Endodermal cell (in vitro differentiated cells): Measurements from ENCODE around the gene EGFL8. TPM values are rescaled to one million over a fixed set of nuclear protein-coding genes. Genes with fewer than 3 reads are reported as not detected.
"Not testable (repeated sequence)": the region's sequence is repeated elsewhere in the genome, so short reads cannot be mapped to it uniquely, and the experiment has no call there.

Experiments used
- DNase-seq: peaks from one replicate; pipeline ENCODE4 v3.0.0-alpha.2; 2017
- H3K27ac ChIP-seq: 2 replicates; pipeline ENCODE4 v1.5.1; 2013; ENCODE audit warnings: mild to moderate bottlenecking, low read depth, low read length, moderate library complexity
- H3K27me3 ChIP-seq: 2 replicates; pipeline ENCODE4 v1.6.1; 2013; ENCODE audit warnings: mild to moderate bottlenecking, low read length, moderate library complexity; ENCODE audit not compliant: insufficient read depth, control insufficient read depth, poor library complexity, severe bottlenecking
- H3K36me3 ChIP-seq: 2 replicates; pipeline ENCODE4 v1.7.0; 2013; ENCODE audit warnings: mild to moderate bottlenecking, low read length, moderate library complexity; ENCODE audit not compliant: control insufficient read depth, insufficient read depth
- H3K4me1 ChIP-seq: one replicate; pipeline ENCODE4 v1.7.0; 2013; ENCODE audit warnings: low read length; ENCODE audit not compliant: control insufficient read depth, insufficient read depth
- H3K4me3 ChIP-seq: 2 replicates; pipeline ENCODE4 v1.5.1; 2013; ENCODE audit warnings: mild to moderate bottlenecking, low read length, moderate library complexity
- H3K9ac ChIP-seq: 2 replicates; pipeline ENCODE4 v1.6.1; 2013; ENCODE audit warnings: mild to moderate bottlenecking, low read length, moderate library complexity; ENCODE audit not compliant: poor library complexity, severe bottlenecking; ENCODE audit errors: extremely low read depth
- H3K9me3 ChIP-seq: 2 replicates; pipeline ENCODE4 v1.6.1; 2013; ENCODE audit warnings: mild to moderate bottlenecking, low read length, moderate library complexity; ENCODE audit not compliant: control insufficient read depth
- H3K27ac Mint-ChIP-seq: 2 replicates; pipeline ENCODE4 v1.8.0; 2020; ENCODE audit warnings: mixed read lengths
- H3K27me3 Mint-ChIP-seq: 2 replicates; pipeline ENCODE4 v1.8.0; 2021; ENCODE audit warnings: mild to moderate bottlenecking, mixed read lengths; ENCODE audit not compliant: insufficient read depth
- H3K36me3 Mint-ChIP-seq: 2 replicates; pipeline ENCODE4 v1.8.0; 2020; ENCODE audit warnings: low read depth, mixed read lengths
- H3K4me1 Mint-ChIP-seq: 2 replicates; pipeline ENCODE4 v1.8.0; 2020; ENCODE audit warnings: mixed read lengths
- H3K4me3 Mint-ChIP-seq: 2 replicates; pipeline ENCODE4 v1.8.0; 2020; ENCODE audit warnings: mild to moderate bottlenecking, moderate library complexity, mixed read lengths
- H3K9me3 Mint-ChIP-seq: 2 replicates; pipeline ENCODE4 v1.8.0; 2020; ENCODE audit warnings: mild to moderate bottlenecking, mixed read lengths
- CTCF ChIP-seq: fragments of 200-600 bp; sonication (generic); conservative IDR thresholded peaks from 2 replicates; pipeline ENCODE4 v1.5.0; 2021; ENCODE audit warnings: antibody characterized with exemption, mild to moderate bottlenecking
- WGBS, 2 experiments: methylation state at CpG; one replicate each; pipeline versions ENCODE4 v1.1.5 to v1.1.7; 2013; ENCODE audit warnings: missing lambda C conversion rate in 2 of 2, mixed read lengths in 1 of 2; ENCODE audit not compliant: insufficient coverage in 1 of 2, insufficient read length in 1 of 2; 5-methylcytosine and 5-hydroxymethylcytosine counted together
- total RNA-seq, 2 donors: library from RNA; stranded (reverse); fragmentation: NEBNext Ultra II Directional in 1 of 2; extraction: Animal tissue kit (Norgen Biotek cat#: 25700) in 1 of 2; gene quantifications; 2 replicates in 1 of 2; 3 replicates in 1 of 2; pipeline ENCODE4 v1.2.1, GENCODE V29; 2021

Gene EGFL8
- total RNA-seq, 2 donors from 2014 or later: 27.9 to 39.6 TPM

- TF ChIP-seq CTCF: no peak
- Mint-ChIP-seq H3K4me3 (no peak overlapping the region), H3K36me3 (peaks cover 39% of the 10 kb centered on the region), H3K27me3 (no peaks in the 10 kb centered on the region), H3K27ac (peak overlapping the region; percentile 15), H3K9me3 (no peaks in the 10 kb centered on the region), H3K4me1 (peaks cover 43% of the 10 kb centered on the region)
- WGBS, 2 experiments: 92 to 96% methylated on average over 9 to 12 of the region's 12 CpGs
- Histone ChIP-seq H3K4me1 (peaks cover 4% of the 10 kb centered on the region), H3K9ac (no peak overlapping the region), H3K27ac (no peak overlapping the region), H3K4me3 (no peak overlapping the region), H3K36me3 (peaks cover 21% of the 10 kb centered on the region), H3K9me3 (no peaks in the 10 kb centered on the region), H3K27me3 (no peaks in the 10 kb centered on the region)
- no peak for DNase-seq
Measured at GRCh38 chr6:32187009-32187709, 22.8 kb downstream of the EGFL8 start.

- Mint-ChIP-seq H3K36me3 (peaks cover 37% of the 10 kb centered on the region), H3K4me1 (peaks cover 40% of the 10 kb centered on the region), H3K4me3 (peak overlapping the region; percentile 86), H3K27ac (peak overlapping the region; percentile 15)
- not testable (repeated sequence) for H3K9me3 Mint-ChIP-seq, DNase-seq, H3K27ac ChIP-seq, H3K27me3 Mint-ChIP-seq, H3K4me1 ChIP-seq, H3K27me3 ChIP-seq, H3K9ac ChIP-seq, H3K9me3 ChIP-seq
- Histone ChIP-seq H3K36me3 (peaks cover 21% of the 10 kb centered on the region), H3K4me3 (peak overlapping the region; percentile 88)
- 94% methylated on average over 14 of the region's 18 CpGs; no CpG with 5 or more reads in 1 of the 2 experiments for WGBS, 2 experiments
Measured at GRCh38 chr6:32187725-32188380, 23.5 kb downstream of the EGFL8 start.

GRCh38 chr6:32188381-32189068 is 24.1 kb downstream of the EGFL8 start:
- no peak for DNase-seq
- Mint-ChIP-seq H3K4me3 (peak overlapping the region; percentile 86), H3K9me3 (no peaks in the 10 kb centered on the region), H3K27me3 (no peaks in the 10 kb centered on the region), H3K36me3 (peaks cover 34% of the 10 kb centered on the region), H3K4me1 (peaks cover 43% of the 10 kb centered on the region), H3K27ac (peak overlapping the region; percentile 92)
- TF ChIP-seq CTCF: no peak
- peaks cover 8% of the 10 kb centered on the region for H3K4me1 ChIP-seq
- peak overlapping the region; percentile 80 for H3K9ac ChIP-seq
- H3K27me3 ChIP-seq: no peaks in the 10 kb centered on the region
- 52 to 59% methylated on average over 6 to 11 of the region's 13 CpGs for WGBS, 2 experiments
- H3K36me3 ChIP-seq: peaks cover 21% of the 10 kb centered on the region
- H3K9me3 ChIP-seq: no peaks in the 10 kb centered on the region
- peak overlapping the region; percentile 36 for H3K27ac ChIP-seq
- H3K4me3 ChIP-seq: peak overlapping the region; percentile 88
